Measurements from ENCODE around the gene TAF3.

The TAF3 gene

GRCh38 chr10:8014649-8015048 lies 196.3 kb downstream of the TAF3 start:
- Histone ChIP-seq H3F3A (ENCODE audit: insufficient read depth, low read length) (no peaks in the 10 kb centered on the region), H4K20me1 (ENCODE audit: insufficient read depth, low read length) (no peaks in the 10 kb centered on the region), H3K27ac (ENCODE audit: low read length) (no peak overlapping the region), H3K9me2 (replicated peaks; ENCODE audit: insufficient read depth, low read length) (no peaks in the 10 kb centered on the region), H3K4me1 (ENCODE audit: low read length) (no peaks in the 10 kb centered on the region), H3K36me3 (replicated peaks; ENCODE audit: insufficient read depth, low read length) (no peaks in the 10 kb centered on the region; the same call in 1 of the 2 replicates), H3K4me2 (ENCODE audit: low read depth, low read length) (no peak overlapping the region), H3K4me3 (ENCODE audit: low read length) (no peak overlapping the region), H3K9ac (ENCODE audit: low read length) (no peak overlapping the region), H2AFZ (ENCODE audit: low read length) (no peak overlapping the region), H3K79me2 (ENCODE audit: low read length) (no peaks in the 10 kb centered on the region), H3K27me3 (replicated peaks; ENCODE audit: insufficient read depth, low read length) (no peaks in the 10 kb centered on the region), H3K9me3 (replicated peaks; ENCODE audit: insufficient read depth, low read length) (no peaks in the 10 kb centered on the region)
- DNase-seq, result no peak
- no peak for TF ChIP-seq EZH2phosphoT487 (IDR thresholded peaks at IDR 0.05; ENCODE audit: low read length)
- no peak for TF ChIP-seq EZH2 (optimal IDR thresholded peaks at IDR 0.05; ENCODE audit: low read depth, low read length)
- TF ChIP-seq, protein P1, sequence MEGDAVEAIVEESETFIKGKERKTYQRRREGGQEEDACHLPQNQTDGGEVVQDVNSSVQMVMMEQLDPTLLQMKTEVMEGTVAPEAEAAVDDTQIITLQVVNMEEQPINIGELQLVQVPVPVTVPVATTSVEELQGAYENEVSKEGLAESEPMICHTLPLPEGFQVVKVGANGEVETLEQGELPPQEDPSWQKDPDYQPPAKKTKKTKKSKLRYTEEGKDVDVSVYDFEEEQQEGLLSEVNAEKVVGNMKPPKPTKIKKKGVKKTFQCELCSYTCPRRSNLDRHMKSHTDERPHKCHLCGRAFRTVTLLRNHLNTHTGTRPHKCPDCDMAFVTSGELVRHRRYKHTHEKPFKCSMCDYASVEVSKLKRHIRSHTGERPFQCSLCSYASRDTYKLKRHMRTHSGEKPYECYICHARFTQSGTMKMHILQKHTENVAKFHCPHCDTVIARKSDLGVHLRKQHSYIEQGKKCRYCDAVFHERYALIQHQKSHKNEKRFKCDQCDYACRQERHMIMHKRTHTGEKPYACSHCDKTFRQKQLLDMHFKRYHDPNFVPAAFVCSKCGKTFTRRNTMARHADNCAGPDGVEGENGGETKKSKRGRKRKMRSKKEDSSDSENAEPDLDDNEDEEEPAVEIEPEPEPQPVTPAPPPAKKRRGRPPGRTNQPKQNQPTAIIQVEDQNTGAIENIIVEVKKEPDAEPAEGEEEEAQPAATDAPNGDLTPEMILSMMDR (IDR thresholded peaks at IDR 0.05; ENCODE audit: low read length), result no peak

GRCh38 chr10:8017277-8017676 lies 199.0 kb downstream of the TAF3 start:
- Histone ChIP-seq H3K9me3 (replicated peaks; ENCODE audit: insufficient read depth, low read length) (no peaks in the 10 kb centered on the region), H4K20me1 (ENCODE audit: insufficient read depth, low read length) (no peaks in the 10 kb centered on the region), H3K9ac (ENCODE audit: low read length) (no peak overlapping the region), H3K79me2 (ENCODE audit: low read length) (no peaks in the 10 kb centered on the region), H3F3A (ENCODE audit: insufficient read depth, low read length) (no peaks in the 10 kb centered on the region), H3K27ac (ENCODE audit: low read length) (no peak overlapping the region), H3K4me2 (ENCODE audit: low read depth, low read length) (no peak overlapping the region), H3K4me3 (ENCODE audit: low read length) (no peak overlapping the region), H3K4me1 (ENCODE audit: low read length) (no peaks in the 10 kb centered on the region), H3K9me2 (replicated peaks; ENCODE audit: insufficient read depth, low read length) (no peaks in the 10 kb centered on the region), H2AFZ (ENCODE audit: low read length) (no peak overlapping the region), H3K36me3 (replicated peaks; ENCODE audit: insufficient read depth, low read length) (no peaks in the 10 kb centered on the region; the same call in 1 of the 2 replicates), H3K27me3 (replicated peaks; ENCODE audit: insufficient read depth, low read length) (no peaks in the 10 kb centered on the region)
- DNase-seq, result no peak
- TF ChIP-seq EZH2phosphoT487 (IDR thresholded peaks at IDR 0.05; ENCODE audit: low read length) (no peak), EZH2 (optimal IDR thresholded peaks at IDR 0.05; ENCODE audit: low read depth, low read length) (no peak)
- TF ChIP-seq, protein P1 (IDR thresholded peaks at IDR 0.05; ENCODE audit: low read length), result no peak

DNA sequence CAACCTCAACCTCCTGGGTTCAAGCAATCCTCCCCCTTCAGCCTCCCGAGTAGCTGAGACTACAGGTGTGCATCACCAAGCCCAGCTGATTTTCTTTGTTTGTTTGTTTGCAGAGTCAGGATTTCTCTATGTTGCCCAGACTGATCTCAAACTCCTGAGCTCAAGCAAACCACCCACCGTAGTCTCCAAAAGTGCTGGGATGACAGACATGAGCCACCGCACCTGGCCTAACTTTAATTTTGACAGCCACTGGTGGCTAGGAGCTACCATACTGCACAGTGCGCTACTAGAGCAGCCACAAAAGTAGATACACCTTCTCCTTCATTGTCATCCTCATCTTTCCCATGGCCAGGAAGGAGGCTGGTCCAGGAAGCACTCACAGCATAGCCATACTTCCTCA lies 205.0 kb downstream of the TAF3 start:
- TF ChIP-seq EZH2phosphoT487 (IDR thresholded peaks at IDR 0.05; ENCODE audit: low read length) (no peak), EZH2 (optimal IDR thresholded peaks at IDR 0.05; ENCODE audit: low read depth, low read length) (no peak)
- TF ChIP-seq, protein P1 (IDR thresholded peaks at IDR 0.05; ENCODE audit: low read length), result no peak
- H3K4me1 ChIP-seq (ENCODE audit: low read length), result no peaks in the 10 kb centered on the region
- no peaks in the 10 kb centered on the region for H3F3A ChIP-seq (ENCODE audit: insufficient read depth, low read length)

More for the DNA sequence above, 205.0 kb downstream of the TAF3 start:
- no peaks in the 10 kb centered on the region for H3K79me2 ChIP-seq (ENCODE audit: low read length)
- H3K27me3 ChIP-seq (replicated peaks; ENCODE audit: insufficient read depth, low read length), result no peaks in the 10 kb centered on the region
- H3K9me2 ChIP-seq (replicated peaks; ENCODE audit: insufficient read depth, low read length), result no peaks in the 10 kb centered on the region
- no peaks in the 10 kb centered on the region for H3K9me3 ChIP-seq (replicated peaks; ENCODE audit: insufficient read depth, low read length)
- H2AFZ ChIP-seq (ENCODE audit: low read length), result no peak overlapping the region
- no peak overlapping the region for H3K4me3 ChIP-seq (ENCODE audit: low read length)
- H3K36me3 ChIP-seq (replicated peaks; ENCODE audit: insufficient read depth, low read length), result no peaks in the 10 kb centered on the region
- DNase-seq, result no peak
- H4K20me1 ChIP-seq (ENCODE audit: insufficient read depth, low read length), result no peaks in the 10 kb centered on the region
- H3K4me2 ChIP-seq (ENCODE audit: low read depth, low read length), result no peak overlapping the region
- H3K27ac ChIP-seq (ENCODE audit: low read length), result no peak overlapping the region
- no peak overlapping the region for H3K9ac ChIP-seq (ENCODE audit: low read length)
